WERI-Rb-1 (cell line): ENCODE measurements around the gene CIRBP.

ENCODE experiments used
- DNase-seq: peaks from one replicate; pipeline ENCODE4 v3.0.0-alpha.2; 2020
- H3K27ac ChIP-seq: fragments of 250-450 bp; sonication (Bioruptor Pico); 2 replicates; pipeline ENCODE4 v1.5.1; 2020; ENCODE audit warnings: mild to moderate bottlenecking, moderate library complexity
- H3K27me3 ChIP-seq: fragments of 250-450 bp; sonication (Bioruptor Pico); 2 replicates; pipeline ENCODE4 v1.5.1; 2021; ENCODE audit warnings: mild to moderate bottlenecking, low read depth, moderate library complexity; ENCODE audit not compliant: insufficient read depth, severe bottlenecking
- H3K36me3 ChIP-seq: fragments of 250-450 bp; sonication (Bioruptor Pico); 2 replicates; pipeline ENCODE4 v1.5.1; 2020; ENCODE audit warnings: mild to moderate bottlenecking, moderate library complexity
- H3K4me3 ChIP-seq: 2 replicates; pipeline ENCODE4 v1.5.1; 2011; ENCODE audit warnings: low read depth, mild to moderate bottlenecking, control low read depth, low read length
- H3K9me3 ChIP-seq: fragments of 250-450 bp; sonication (Bioruptor Pico); 2 replicates; pipeline ENCODE4 v1.5.1; 2021; ENCODE audit warnings: mild to moderate bottlenecking, moderate library complexity; ENCODE audit not compliant: severe bottlenecking
- TF ChIP-seq, protein P1 (sequence below): IDR thresholded peaks from 2 replicates; pipeline ENCODE4 v1.5.1; 2011; ENCODE audit warnings: low read depth, mild to moderate bottlenecking, control low read depth, inconsistent platforms, low read length

Gene CIRBP

DNA sequence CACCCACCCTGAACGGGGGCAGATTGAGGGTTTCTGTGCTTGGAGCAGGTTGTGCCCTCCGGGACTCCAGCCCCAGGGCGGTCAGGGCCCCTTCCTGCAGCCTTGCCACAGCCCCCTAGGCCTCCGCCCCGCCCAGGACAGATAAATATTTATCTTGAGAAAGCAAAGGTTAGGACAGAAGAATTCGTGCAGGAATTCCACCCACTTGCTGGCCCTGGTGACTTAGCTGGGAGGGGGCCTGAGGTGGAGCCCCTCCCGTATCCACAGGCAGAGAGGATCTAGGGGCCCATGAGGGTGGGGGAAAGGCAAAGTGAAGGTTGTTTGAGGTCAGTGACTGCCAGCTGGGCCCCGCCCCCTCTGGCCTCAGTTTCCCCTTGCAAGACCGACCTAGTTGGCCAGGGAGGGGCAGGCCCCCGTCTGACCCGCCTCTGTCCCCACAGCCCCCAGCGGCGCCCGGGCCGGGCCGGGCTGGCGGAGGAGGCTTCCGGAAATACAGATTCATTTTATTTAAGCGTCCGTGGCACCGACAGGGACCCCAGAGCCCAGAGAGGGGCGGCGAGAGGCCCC, 15.5 kb upstream of the CIRBP start:
- H3K36me3 ChIP-seq: peaks cover 77% of the 10 kb centered on the region
- no peak overlapping the region for H3K4me3 ChIP-seq
- H3K27ac ChIP-seq: no peak overlapping the region
- TF ChIP-seq, protein P1, sequence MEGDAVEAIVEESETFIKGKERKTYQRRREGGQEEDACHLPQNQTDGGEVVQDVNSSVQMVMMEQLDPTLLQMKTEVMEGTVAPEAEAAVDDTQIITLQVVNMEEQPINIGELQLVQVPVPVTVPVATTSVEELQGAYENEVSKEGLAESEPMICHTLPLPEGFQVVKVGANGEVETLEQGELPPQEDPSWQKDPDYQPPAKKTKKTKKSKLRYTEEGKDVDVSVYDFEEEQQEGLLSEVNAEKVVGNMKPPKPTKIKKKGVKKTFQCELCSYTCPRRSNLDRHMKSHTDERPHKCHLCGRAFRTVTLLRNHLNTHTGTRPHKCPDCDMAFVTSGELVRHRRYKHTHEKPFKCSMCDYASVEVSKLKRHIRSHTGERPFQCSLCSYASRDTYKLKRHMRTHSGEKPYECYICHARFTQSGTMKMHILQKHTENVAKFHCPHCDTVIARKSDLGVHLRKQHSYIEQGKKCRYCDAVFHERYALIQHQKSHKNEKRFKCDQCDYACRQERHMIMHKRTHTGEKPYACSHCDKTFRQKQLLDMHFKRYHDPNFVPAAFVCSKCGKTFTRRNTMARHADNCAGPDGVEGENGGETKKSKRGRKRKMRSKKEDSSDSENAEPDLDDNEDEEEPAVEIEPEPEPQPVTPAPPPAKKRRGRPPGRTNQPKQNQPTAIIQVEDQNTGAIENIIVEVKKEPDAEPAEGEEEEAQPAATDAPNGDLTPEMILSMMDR: no peak
- no peak for DNase-seq
- no peaks in the 10 kb centered on the region for H3K27me3 ChIP-seq
- H3K9me3 ChIP-seq: no peaks in the 10 kb centered on the region

DNA sequence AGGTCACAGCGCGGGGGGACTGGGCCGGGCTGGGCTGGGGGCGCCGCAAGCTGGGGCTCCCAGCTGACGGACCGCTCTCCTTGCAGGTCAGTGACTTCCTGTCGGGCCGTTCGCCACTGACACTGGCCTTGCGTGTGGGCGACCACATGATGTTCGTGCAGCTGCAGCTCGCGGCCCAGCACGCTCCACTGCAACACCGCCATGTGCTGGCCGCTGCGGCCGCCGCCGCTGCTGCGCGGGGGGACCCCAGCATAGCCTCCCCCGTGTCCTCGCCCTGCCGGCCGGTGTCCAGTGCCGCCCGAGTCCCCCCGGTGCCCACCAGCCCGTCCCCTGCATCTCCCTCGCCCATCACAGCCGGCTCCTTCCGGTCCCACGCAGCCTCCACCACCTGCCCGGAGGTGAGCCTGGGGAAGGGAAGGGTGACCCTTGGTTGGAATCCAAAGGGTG, 15.0 kb upstream of the CIRBP start:
- Histone ChIP-seq H3K4me3 (no peak overlapping the region), H3K27ac (no peak overlapping the region), H3K9me3 (no peaks in the 10 kb centered on the region), H3K27me3 (no peaks in the 10 kb centered on the region), H3K36me3 (peaks cover 77% of the 10 kb centered on the region)
- no peak for DNase-seq
- TF ChIP-seq, protein P1: no peak

DNA sequence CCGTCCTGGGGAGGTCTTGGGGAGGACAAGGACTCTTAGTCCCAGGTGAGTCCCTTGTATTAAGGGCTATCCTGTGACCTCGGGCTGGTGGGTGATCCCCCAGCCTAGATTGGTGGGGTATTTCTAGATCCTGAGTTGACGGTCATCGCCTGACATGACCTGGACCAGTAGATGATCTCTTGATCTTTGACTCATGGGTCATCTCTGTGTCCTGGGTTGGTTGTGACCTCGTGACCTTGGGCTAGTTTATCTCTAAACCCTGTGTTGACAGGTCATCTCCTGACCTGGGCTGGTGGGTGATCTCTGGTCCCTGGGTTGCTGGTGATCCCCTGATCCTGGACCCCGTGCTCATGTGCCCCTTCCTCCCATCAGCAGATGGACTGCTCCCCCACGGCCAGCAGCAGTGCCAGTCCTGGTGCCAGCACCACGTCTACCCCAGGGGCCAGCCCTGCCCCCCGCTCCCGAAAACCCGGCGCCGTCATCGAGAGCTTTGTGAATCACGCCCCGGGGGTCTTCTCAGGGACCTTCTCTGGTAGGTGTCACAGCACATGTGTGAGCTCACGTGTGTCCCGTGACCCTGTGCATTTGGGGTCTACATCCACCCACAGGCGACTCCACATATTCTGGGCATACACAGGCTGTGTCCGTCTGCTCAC, 14.5 kb upstream of the CIRBP start:
- TF ChIP-seq, protein P1: no peak
- Histone ChIP-seq H3K36me3 (peaks cover 77% of the 10 kb centered on the region), H3K27ac (no peak overlapping the region), H3K4me3 (no peak overlapping the region), H3K9me3 (no peaks in the 10 kb centered on the region), H3K27me3 (no peaks in the 10 kb centered on the region)
- DNase-seq: no peak

GRCh38 chr19:1255186-1256161, 13.7 kb upstream of the CIRBP start:
- DNase-seq: no peak
- TF ChIP-seq, protein P1: no peak
- no peaks in the 10 kb centered on the region for H3K9me3 ChIP-seq
- peaks cover 73% of the 10 kb centered on the region for H3K36me3 ChIP-seq
- no peaks in the 10 kb centered on the region for H3K27me3 ChIP-seq
- no peak overlapping the region for H3K27ac ChIP-seq
- no peak overlapping the region for H3K4me3 ChIP-seq

DNA sequence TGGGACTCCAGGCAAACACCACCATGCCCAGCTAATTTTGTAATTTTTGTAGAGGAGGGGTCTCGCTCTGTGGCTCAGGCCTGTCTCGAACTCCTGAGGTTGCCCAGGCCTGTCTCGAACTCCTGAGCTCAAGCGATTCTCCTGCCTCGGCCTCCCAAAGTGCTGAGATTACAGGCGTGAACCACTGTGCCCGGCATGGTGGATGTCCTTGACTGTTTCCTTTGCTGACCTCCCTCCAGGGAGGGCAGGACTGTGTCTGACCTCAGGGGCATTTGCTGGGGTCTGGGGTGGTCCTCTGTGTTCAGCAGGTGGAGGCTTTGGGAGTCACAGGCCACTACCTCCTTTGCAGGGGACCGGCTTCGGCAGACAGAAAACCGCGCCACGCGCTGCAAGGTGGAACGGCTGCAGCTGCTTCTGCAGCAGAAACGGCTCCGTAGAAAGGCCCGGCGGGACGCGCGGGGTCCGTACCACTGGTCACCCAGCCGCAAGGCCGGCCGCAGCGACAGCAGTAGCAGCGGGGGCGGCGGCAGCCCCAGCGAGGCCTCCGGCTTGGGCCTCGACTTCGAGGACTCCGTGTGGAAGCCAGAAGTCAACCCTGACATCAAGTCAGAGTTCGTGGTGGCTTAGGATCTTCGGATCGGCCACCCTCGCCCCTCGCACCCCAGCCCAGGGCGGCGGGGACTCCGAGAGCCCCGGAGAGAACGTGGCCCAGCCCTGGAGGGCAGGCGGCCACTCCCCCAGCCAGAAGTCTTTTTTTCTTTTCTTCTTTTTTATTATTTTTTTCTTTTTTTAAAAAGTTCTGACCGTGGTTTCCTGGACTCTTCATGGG, 12.3 kb upstream of the CIRBP start:
- DNase-seq: no peak
- Histone ChIP-seq H3K27me3 (no peaks in the 10 kb centered on the region), H3K4me3 (no peak overlapping the region), H3K36me3 (peaks cover 60% of the 10 kb centered on the region), H3K9me3 (no peaks in the 10 kb centered on the region), H3K27ac (no peak overlapping the region)
- TF ChIP-seq, protein P1: no peak
